Measurements from ENCODE around the gene SRSF8. TPM values are rescaled to one million over a fixed set of nuclear protein-coding genes. Genes with fewer than 3 reads are reported as not detected.
"Not testable (repeated sequence)": the region's sequence is repeated elsewhere in the genome, so short reads cannot be mapped to it uniquely, and the experiment has no call there.

SRSF8 gene
- total and polyA plus RNA-seq, 2 donors from 2014 or later = 45.6 to 64.2 TPM

- DNase-seq = no peak
- no peak for FAIRE-seq
Measured at GRCh38 chr11:95042239-95042638, 24.5 kb upstream of the SRSF8 start.

GRCh38 chr11:95042906-95043305 lies 23.8 kb upstream of the SRSF8 start:
- intact Hi-C loops (cut with DNase I) = no loop called here
- Histone ChIP-seq H3K4me3 (ENCODE audit: low read length in 3 of 3) (no peak overlapping the region), H3K9ac (ENCODE audit: low read length in 3 of 3) (no peak overlapping the region), H3K27me3 (ENCODE audit: control insufficient read depth, insufficient read depth, low read length) (no peaks in the 10 kb centered on the region), H3K36me3 (ENCODE audit: control insufficient read depth in 2 of 3, insufficient read depth in 3 of 3, low read length in 3 of 3) (no peaks in the 10 kb centered on the region), H3K27ac (ENCODE audit: low read depth in 2 of 2, low read length in 2 of 2) (no peak overlapping the region), H3K9me3 (ENCODE audit: control insufficient read depth in 2 of 3, insufficient read depth in 1 of 3, low read length in 3 of 3) (no peaks in the 10 kb centered on the region), H3K4me1 (ENCODE audit: control insufficient read depth in 2 of 3, insufficient read depth in 2 of 3, low read depth in 1 of 3, low read length in 3 of 3) (no peaks in the 10 kb centered on the region)
- no peak for TF ChIP-seq CTCF (IDR thresholded peaks at IDR 0.05; ENCODE audit: borderline replicate concordance, extremely low read depth, insufficient read depth)
- no peak for FAIRE-seq
- DNase-seq = no peak

More at GRCh38 chr11:95042239-95042638, 24.5 kb upstream of the SRSF8 start:
- TF ChIP-seq CTCF (IDR thresholded peaks at IDR 0.05; ENCODE audit: borderline replicate concordance, extremely low read depth, insufficient read depth) = no peak
- Histone ChIP-seq H3K9ac (ENCODE audit: low read length in 3 of 3) (no peak overlapping the region), H3K36me3 (ENCODE audit: control insufficient read depth in 2 of 3, insufficient read depth in 3 of 3, low read length in 3 of 3) (no peaks in the 10 kb centered on the region), H3K9me3 (ENCODE audit: control insufficient read depth in 2 of 3, insufficient read depth in 1 of 3, low read length in 3 of 3) (no peaks in the 10 kb centered on the region), H3K4me1 (ENCODE audit: control insufficient read depth in 2 of 3, insufficient read depth in 2 of 3, low read depth in 1 of 3, low read length in 3 of 3) (no peaks in the 10 kb centered on the region), H3K27ac (ENCODE audit: low read depth in 2 of 2, low read length in 2 of 2) (no peak overlapping the region), H3K27me3 (ENCODE audit: control insufficient read depth, insufficient read depth, low read length) (no peaks in the 10 kb centered on the region), H3K4me3 (ENCODE audit: low read length in 3 of 3) (no peak overlapping the region)
- intact Hi-C loops (cut with DNase I) = no loop called here

GRCh38 chr11:95044010-95044409 lies 22.7 kb upstream of the SRSF8 start:
- H3K4me3 ChIP-seq (ENCODE audit: low read length in 3 of 3) = no peak overlapping the region
- no peaks in the 10 kb centered on the region for H3K4me1 ChIP-seq (ENCODE audit: control insufficient read depth in 2 of 3, insufficient read depth in 2 of 3, low read depth in 1 of 3, low read length in 3 of 3)
- FAIRE-seq = no peak
- no peak overlapping the region for H3K27ac ChIP-seq (ENCODE audit: low read depth in 2 of 2, low read length in 2 of 2)
- no peak for DNase-seq
- TF ChIP-seq CTCF (IDR thresholded peaks at IDR 0.05; ENCODE audit: borderline replicate concordance, extremely low read depth, insufficient read depth) = no peak
- no peaks in the 10 kb centered on the region for H3K9me3 ChIP-seq (ENCODE audit: control insufficient read depth in 2 of 3, insufficient read depth in 1 of 3, low read length in 3 of 3)
- H3K36me3 ChIP-seq (ENCODE audit: control insufficient read depth in 2 of 3, insufficient read depth in 3 of 3, low read length in 3 of 3) = no peaks in the 10 kb centered on the region
- no peak overlapping the region for H3K9ac ChIP-seq (ENCODE audit: low read length in 3 of 3)
- H3K27me3 ChIP-seq (ENCODE audit: control insufficient read depth, insufficient read depth, low read length) = no peaks in the 10 kb centered on the region
- intact Hi-C loops (cut with DNase I) = no loop called here

GRCh38 chr11:95045812-95046211 lies 20.9 kb upstream of the SRSF8 start:
- H3K27me3 ChIP-seq (ENCODE audit: control insufficient read depth, insufficient read depth, low read length) = no peaks in the 10 kb centered on the region
- TF ChIP-seq CTCF (IDR thresholded peaks at IDR 0.05; ENCODE audit: borderline replicate concordance, extremely low read depth, insufficient read depth) = no peak
- H3K36me3 ChIP-seq (ENCODE audit: control insufficient read depth in 2 of 3, insufficient read depth in 3 of 3, low read length in 3 of 3) = no peaks in the 10 kb centered on the region
- intact Hi-C loops (cut with DNase I) = no loop called here
- H3K4me1 ChIP-seq (ENCODE audit: control insufficient read depth in 2 of 3, insufficient read depth in 2 of 3, low read depth in 1 of 3, low read length in 3 of 3) = no peaks in the 10 kb centered on the region
- H3K9ac ChIP-seq (ENCODE audit: low read length in 3 of 3) = no peak overlapping the region
- H3K4me3 ChIP-seq (ENCODE audit: low read length in 3 of 3) = no peak overlapping the region
- H3K27ac ChIP-seq (ENCODE audit: low read depth in 2 of 2, low read length in 2 of 2) = no peak overlapping the region
- FAIRE-seq (no peak), DNase-seq (no peak)
- H3K9me3 ChIP-seq (ENCODE audit: control insufficient read depth in 2 of 3, insufficient read depth in 1 of 3, low read length in 3 of 3) = no peaks in the 10 kb centered on the region

GRCh38 chr11:95049122-95049521 lies 17.6 kb upstream of the SRSF8 start, which contains the start of gene KDM4F:
Gene KDM4F, plus strand, starts transcription at chr11:95049422.
- H3K9me3 ChIP-seq (ENCODE audit: control insufficient read depth in 2 of 3, insufficient read depth in 1 of 3, low read length in 3 of 3); DNase-seq; H3K36me3 ChIP-seq (ENCODE audit: control insufficient read depth in 2 of 3, insufficient read depth in 3 of 3, low read length in 3 of 3); H3K4me3 ChIP-seq (ENCODE audit: low read length in 3 of 3); H3K27me3 ChIP-seq (ENCODE audit: control insufficient read depth, insufficient read depth, low read length); H3K4me1 ChIP-seq (ENCODE audit: control insufficient read depth in 2 of 3, insufficient read depth in 2 of 3, low read depth in 1 of 3, low read length in 3 of 3); intact Hi-C loops (cut with DNase I); H3K27ac ChIP-seq (ENCODE audit: low read depth in 2 of 2, low read length in 2 of 2); H3K9ac ChIP-seq (ENCODE audit: low read length in 3 of 3); FAIRE-seq: not testable (repeated sequence)

All from kidney (tissue), 14 donors.